ENCODE measurements around the gene OLIG2. TPM values are rescaled to one million over a fixed set of nuclear protein-coding genes. Genes with fewer than 3 reads are reported as not detected.

Gene OLIG2
- polyA plus RNA-seq, 4 donors = not detected

- no peak for DNase-seq (ENCODE audit: low read depth in 4 of 4, low spot score in 3 of 4)
Observed at GRCh38 chr21:33032434-33033047, 6.8 kb downstream of the OLIG2 start.

- no peak for DNase-seq (ENCODE audit: low read depth in 4 of 4, low spot score in 3 of 4)
Observed at GRCh38 chr21:33033094-33033951, 7.6 kb downstream of the OLIG2 start.

DNA sequence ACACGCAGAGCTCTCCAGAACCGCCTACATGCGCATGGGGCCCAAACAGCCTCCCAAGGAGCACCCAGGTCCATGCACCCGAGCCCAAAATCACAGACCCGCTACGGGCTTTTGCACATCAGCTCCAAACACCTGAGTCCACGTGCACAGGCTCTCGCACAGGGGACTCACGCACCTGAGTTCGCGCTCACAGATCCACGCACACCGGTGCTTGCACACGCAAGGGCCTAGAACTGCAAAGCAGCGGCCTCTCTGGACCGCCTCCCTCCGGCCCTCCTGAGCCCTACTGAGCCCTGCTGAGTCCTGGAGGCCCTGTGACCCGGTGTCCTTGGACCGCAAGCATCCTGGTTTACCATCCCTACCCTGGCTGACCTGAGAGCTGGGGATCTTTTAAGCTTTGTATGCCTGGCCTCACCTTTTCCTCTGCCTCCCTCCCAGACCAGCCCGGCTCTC lies 8.3 kb downstream of the OLIG2 start:
- DNase-seq (ENCODE audit: low read depth in 4 of 4, low spot score in 3 of 4) = no peak

- DNase-seq (ENCODE audit: low read depth in 4 of 4, low spot score in 3 of 4) = no peak
Observed at GRCh38 chr21:33035147-33035546, 9.4 kb downstream of the OLIG2 start.

DNA sequence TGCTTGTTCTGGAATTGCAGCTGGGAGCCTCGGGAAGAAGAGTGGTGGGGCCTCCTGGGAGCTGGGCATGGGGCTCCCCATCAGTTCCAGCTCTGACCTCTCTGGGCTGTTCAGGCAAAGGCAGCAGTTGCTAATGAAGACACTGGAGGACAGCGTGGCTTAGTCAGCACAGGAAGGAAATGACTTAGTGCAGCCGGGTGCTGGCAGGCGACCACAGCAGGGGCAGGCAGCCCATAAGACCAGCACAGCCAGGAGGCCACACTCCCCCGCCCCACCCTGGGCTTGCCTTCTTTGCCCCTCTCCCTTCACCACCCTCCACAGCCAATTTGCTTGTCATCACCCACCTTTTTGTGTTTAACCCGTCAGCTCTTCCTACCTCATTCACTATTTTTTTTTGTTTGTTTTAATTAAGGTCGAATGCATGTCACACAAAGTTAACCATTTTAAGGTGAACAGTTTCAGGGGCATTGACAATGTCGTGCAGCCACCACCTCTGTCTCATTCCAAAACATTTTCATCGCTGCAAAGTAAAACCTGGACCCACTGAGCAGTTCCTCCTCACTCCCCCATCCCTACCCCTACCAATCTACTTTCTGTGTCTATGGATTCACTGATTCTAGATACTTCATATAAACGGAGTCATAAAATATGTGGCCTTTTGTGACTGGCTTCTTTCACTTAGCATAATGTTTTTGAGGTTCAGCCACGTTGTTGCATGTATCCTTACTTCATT lies 10.9 kb downstream of the OLIG2 start:
- DNase-seq (ENCODE audit: low read depth in 4 of 4, low spot score in 3 of 4) = no peak

DNA sequence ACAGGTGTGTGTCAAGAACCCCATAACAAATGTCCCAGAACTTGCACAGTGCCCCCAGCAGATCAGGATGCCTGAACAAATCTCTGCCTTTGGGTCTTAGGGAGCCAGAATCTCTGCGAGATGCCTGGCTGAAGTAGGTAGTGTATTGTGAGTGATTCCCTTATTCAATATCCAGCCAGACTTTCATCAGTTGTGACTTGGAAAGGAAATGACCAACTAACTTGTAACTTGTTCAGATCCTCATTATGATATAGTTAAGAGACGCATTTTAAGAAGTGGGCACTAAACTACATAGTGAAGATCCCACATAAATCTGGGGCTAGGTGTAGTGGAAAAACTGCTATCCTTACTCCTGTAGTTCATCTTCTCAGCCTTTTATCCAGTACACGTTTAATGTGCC lies 11.8 kb downstream of the OLIG2 start:
- DNase-seq (ENCODE audit: low read depth in 4 of 4, low spot score in 3 of 4) = no peak

- DNase-seq (ENCODE audit: low read depth in 4 of 4, low spot score in 3 of 4) = no peak
Observed at GRCh38 chr21:33039536-33039935, 13.8 kb downstream of the OLIG2 start.

DNA sequence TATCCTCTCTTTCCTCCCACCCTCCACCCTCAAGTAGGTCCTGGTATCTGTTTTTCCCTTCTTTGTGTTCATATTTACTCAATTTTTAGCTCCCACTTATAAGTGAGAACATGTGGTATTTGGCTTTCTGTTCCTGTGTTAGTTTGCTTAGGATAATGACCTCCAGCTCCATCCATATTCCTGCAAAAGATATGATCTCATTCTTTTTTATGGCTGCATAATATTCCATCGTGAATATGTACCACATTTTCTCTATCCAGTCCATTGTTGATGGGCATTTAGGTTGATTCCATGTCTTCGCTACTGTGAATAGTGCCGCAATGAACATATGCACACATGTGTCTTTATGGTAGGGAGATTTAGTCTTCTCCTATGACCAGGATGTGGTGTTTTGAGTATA lies 14.5 kb downstream of the OLIG2 start:
- DNase-seq (ENCODE audit: low read depth in 4 of 4, low spot score in 3 of 4) = no peak

DNA sequence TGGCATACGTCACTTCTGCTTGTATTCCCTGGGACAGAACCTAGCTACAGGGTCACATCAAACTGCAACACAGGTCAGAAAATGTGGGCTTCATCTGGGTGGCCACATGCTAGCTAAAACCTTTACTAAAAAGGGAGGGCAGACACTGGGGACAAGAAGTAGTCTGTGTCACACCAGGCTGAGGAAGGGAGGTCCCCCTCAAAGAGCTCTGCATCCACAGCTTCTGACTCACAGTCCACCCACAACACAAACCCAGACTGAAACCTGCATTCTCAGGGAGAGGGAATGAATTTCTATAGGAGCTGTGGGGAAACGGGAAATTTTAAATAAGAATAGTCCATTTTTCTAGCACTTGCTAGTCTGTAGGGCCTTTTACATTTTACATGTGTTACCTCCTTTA lies 16.2 kb downstream of the OLIG2 start:
- no peak for DNase-seq (ENCODE audit: low read depth in 4 of 4, low spot score in 3 of 4)

- no peak for DNase-seq (ENCODE audit: low read depth in 4 of 4, low spot score in 3 of 4)
Observed at GRCh38 chr21:33042812-33043211, 17.1 kb downstream of the OLIG2 start.

DNA sequence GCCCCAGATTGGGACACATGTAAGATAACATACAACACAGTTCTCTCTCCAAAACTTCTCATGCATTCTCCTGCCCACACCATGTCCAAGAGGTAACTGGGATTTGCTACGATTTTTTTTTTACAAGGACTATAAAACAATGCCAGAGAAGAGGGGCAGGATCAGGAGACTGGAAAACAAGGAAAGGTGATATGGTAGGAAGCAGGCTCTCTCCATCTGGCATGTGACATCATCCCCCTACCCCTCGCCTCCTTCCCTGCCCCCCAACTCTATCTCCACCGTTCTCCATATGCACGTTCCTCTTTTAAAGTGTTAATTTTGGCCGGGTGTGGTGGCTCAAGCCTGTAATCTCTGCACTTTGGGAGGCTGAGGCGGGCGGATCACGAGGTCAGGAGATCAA lies 20.7 kb downstream of the OLIG2 start:
- no peak for DNase-seq (ENCODE audit: low read depth in 4 of 4, low spot score in 3 of 4)

DNA sequence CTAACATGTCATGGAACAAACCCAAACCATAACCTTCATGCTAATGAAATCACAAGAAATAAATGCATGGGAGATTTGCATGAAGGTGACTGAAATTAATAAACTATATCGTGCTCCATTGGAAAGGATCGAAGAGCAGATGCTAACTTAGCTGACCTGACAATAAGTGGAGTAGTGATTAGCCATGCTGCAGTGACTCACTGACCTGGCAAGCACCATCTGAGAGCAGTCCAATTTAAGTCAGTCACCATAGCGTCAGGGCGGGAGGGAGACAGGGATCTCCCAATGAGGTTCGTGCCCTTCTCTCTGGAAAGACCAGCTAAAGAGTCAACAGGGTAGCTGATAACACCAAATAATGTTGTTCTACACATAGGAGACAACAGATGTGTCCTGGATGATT lies 21.5 kb downstream of the OLIG2 start:
- DNase-seq (ENCODE audit: low read depth in 4 of 4, low spot score in 3 of 4) = no peak

- no peak for DNase-seq (ENCODE audit: low read depth in 4 of 4, low spot score in 3 of 4)
Observed at GRCh38 chr21:33051925-33052324, 26.2 kb downstream of the OLIG2 start.

DNA sequence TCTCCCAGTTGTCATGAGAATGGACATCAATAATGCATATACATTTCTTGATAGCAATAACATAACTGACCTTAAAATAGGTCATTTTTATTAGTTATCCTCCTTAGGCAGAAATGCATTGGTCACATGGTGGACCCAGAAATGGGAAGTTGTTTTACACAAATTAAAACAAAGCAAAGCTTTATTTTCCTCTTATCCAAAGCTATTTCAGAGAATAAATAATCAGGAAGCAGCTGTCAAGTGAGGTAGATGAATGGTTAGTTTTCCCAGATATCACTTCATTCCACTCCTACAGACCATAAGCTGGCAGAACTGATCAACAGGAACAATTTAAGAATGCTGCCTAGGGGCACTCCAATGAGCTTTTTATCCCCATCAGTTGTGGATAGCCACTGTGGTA lies 28.2 kb downstream of the OLIG2 start:
- DNase-seq (ENCODE audit: low read depth in 4 of 4, low spot score in 3 of 4) = no peak

DNA sequence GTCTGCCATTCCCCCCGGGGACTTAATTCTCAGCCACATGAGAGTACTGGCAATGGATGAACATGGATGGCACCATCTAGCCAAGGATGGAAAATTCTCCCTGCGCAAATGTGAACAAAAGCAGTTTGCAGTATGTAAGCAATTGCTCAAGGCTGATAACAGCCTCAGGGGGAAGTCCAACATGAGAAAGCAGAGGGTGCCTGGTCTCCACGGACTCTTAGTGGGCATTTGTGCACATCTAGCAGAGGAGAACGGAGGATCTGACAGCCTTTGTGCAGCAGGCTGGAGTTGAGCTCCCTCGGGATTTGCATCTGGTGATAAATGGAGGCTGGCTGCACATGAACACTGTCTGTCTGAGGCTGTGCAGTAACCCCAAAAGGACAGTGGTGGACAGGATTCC lies 30.3 kb downstream of the OLIG2 start:
- DNase-seq (ENCODE audit: low read depth in 4 of 4, low spot score in 3 of 4) = no peak

GRCh38 chr21:33057385-33057940 lies 31.7 kb downstream of the OLIG2 start:
- no peak for DNase-seq (ENCODE audit: low read depth in 4 of 4, low spot score in 3 of 4)

DNA sequence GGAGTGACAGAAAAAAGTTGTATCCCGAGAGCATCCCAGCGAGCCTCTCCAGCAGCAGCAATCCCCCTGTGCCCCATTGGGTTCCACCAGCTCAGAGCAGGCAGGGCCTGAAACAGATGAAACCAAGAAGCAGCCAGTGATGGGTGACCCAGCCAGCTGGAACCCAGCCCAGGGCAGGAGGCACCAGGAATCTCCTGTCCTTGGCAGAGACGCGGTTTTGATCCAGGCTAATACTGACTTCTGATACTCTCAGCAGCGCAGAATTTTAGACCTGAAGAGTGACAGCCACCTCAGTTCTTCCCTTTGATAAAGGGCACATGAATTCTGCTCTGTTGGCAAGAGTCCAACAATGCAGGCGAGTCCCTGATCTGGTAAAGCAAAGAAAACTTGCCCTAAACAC lies 32.8 kb downstream of the OLIG2 start:
- no peak for DNase-seq (ENCODE audit: low read depth in 4 of 4, low spot score in 3 of 4)

DNA sequence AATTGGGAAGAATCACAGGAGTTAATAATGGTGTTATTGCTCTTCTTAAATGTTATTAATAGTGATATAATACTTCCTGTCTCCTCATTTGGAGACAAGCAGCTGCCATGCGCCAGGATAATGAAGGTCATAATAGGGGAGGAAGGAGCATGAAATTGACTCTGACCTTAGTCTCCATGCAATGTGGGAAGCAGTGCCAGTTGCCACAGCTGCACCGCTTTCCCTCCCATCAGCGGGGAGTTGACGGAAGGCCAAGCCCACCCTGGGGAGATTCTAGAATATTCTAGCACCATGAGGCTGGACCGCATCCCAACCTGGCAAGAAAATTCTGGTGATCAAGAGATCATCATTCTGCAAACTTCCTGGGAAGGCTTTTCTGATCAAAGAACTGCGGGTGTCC lies 33.2 kb downstream of the OLIG2 start:
- DNase-seq (ENCODE audit: low read depth in 4 of 4, low spot score in 3 of 4) = no peak

- no peak for DNase-seq (ENCODE audit: low read depth in 4 of 4, low spot score in 3 of 4)
Observed at GRCh38 chr21:33059380-33059841, 33.7 kb downstream of the OLIG2 start.

- no peak for DNase-seq (ENCODE audit: low read depth in 4 of 4, low spot score in 3 of 4)
Observed at GRCh38 chr21:33061233-33061632, 35.5 kb downstream of the OLIG2 start.

GRCh38 chr21:33063375-33063883 lies 37.7 kb downstream of the OLIG2 start:
- DNase-seq (ENCODE audit: low read depth in 4 of 4, low spot score in 3 of 4) = no peak
